Tibial artery (tissue), 4 donors: Measurements from ENCODE around the gene BMPR1B.

Experiments used
- DNase-seq, 2 donors: peaks; one replicate each; pipeline ENCODE4 v3.0.0-alpha.2; 2019
- H3K27ac ChIP-seq, 2 donors: fragments of 200-600 bp; sonication (generic) in 1 of 2; 1 replicate in 1 of 2; 2 replicates in 1 of 2; pipeline ENCODE4 v1.5.1; 2018 to 2019; ENCODE audit warnings: mild to moderate bottlenecking in 1 of 2
- H3K27me3 ChIP-seq, 2 donors: fragments of 200-600 bp; sonication (generic) in 1 of 2; one replicate each; pipeline versions ENCODE4 v1.5.1 to v1.6.0; 2016 to 2019
- H3K36me3 ChIP-seq, 3 donors: fragments of 200-600 bp; sonication (generic) in 2 of 3; one replicate each; pipeline ENCODE4 v1.5.1; 2016 to 2019; ENCODE audit warnings: mild to moderate bottlenecking in 2 of 3
- H3K4me1 ChIP-seq, 4 donors: fragments of 200-600 bp; sonication (generic) in 2 of 4; 1 replicate in 3 of 4; 2 replicates in 1 of 4; pipeline ENCODE4 v1.5.1; 2016 to 2019
- H3K4me3 ChIP-seq, 2 donors: fragments of 200-600 bp; sonication (generic) in 1 of 2; 1 replicate in 1 of 2; 2 replicates in 1 of 2; pipeline ENCODE4 v1.5.1; 2018 to 2019; ENCODE audit warnings: mild to moderate bottlenecking in 2 of 2
- H3K9me3 ChIP-seq, 3 donors: fragments of 200-600 bp; sonication (generic) in 1 of 3; one replicate each; pipeline ENCODE4 v1.5.1; 2016 to 2019
- CTCF ChIP-seq, 2 experiments: fragments of 200-600 bp in 1 of 2; fragments of 450-650 bp in 1 of 2; IDR thresholded peaks; one replicate each; pipeline ENCODE4 v1.5.1; 2017 to 2019; ENCODE audit warnings: antibody characterized with exemption in 2 of 2, mild to moderate bottlenecking in 1 of 2, moderate library complexity in 1 of 2
- intact Hi-C: fragments of 100-400 bp; cut with DNase I; formaldehyde crosslinking; loops from one replicate; pipeline ENCODE4 v1.15.0; 2023; ENCODE audit warnings: low total_unique reads

The BMPR1B gene

GRCh38 chr4:95181243-95181995 is 423.7 kb downstream of the BMPR1B start:
- DNase-seq: no peak
- no peak overlapping the region for H3K4me3 ChIP-seq
- peaks cover 23 to 55% (median 29%) of the 10 kb centered on the region in 3 donors for H3K36me3 ChIP-seq
- no peak overlapping the region for H3K27ac ChIP-seq
- TF ChIP-seq CTCF (IDR thresholded peaks at IDR 0.05): no peak
- H3K9me3 ChIP-seq: peaks cover 0 to 6% (median 0%) of the 10 kb centered on the region in 3 donors
- no peaks in the 10 kb centered on the region for H3K27me3 ChIP-seq
- intact Hi-C loops: no loop called here
- H3K4me1 ChIP-seq: no peaks in the 10 kb centered on the region

- peaks cover 23 to 51% (median 29%) of the 10 kb centered on the region in 3 donors for H3K36me3 ChIP-seq
Measured at GRCh38 chr4:95181996-95182306, 424.2 kb downstream of the BMPR1B start.

DNA sequence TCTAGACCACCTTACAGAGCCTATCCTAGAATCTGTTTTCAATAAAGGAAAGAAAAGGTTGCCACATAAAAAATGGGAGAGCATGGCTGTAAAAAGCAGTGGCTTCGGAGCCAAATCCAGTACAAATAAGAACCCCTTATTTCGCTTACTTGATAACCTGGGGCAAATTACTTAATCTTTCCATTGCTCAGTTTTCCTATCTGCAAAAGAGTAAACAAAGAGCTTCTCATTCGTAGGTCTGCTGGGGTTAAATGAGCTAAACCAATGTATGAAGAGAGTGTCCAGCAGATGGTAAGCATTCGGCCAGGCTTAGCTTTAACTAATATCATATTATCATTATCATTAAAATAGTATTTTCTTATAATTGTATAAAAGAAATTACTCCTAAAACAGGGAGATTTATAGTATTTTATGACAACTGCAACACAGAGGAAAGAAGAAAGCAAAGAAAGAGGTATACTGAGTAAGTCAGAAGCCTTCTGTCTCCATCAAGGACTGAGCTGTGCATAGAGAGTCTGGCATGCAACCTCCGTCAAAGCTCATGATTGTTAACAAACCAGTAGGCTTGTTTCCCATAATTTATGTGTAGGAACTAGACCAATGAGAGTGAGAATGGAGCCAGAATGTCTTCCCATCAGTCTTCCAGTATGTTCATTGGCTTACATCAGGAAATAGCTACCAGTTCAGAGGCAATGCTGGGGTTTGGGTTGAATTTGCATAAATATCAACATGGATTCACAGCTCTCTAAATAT is 426.1 kb downstream of the BMPR1B start:
- intact Hi-C loops: no loop called here
- Histone ChIP-seq H3K27me3 (no peaks in the 10 kb centered on the region), H3K4me1 (no peaks in the 10 kb centered on the region), H3K36me3 (peaks cover 11 to 38% (median 18%) of the 10 kb centered on the region in 3 donors), H3K9me3 (no peaks in the 10 kb centered on the region), H3K4me3 (no peak overlapping the region), H3K27ac (no peak overlapping the region)
- DNase-seq: no peak
- TF ChIP-seq CTCF (IDR thresholded peaks at IDR 0.05): no peak

More at GRCh38 chr4:95181996-95182306, 424.2 kb downstream of the BMPR1B start:
- no peak overlapping the region for H3K27ac ChIP-seq
- peaks cover 0 to 4% (median 0%) of the 10 kb centered on the region in 3 donors for H3K9me3 ChIP-seq
- no peak overlapping the region for H3K4me3 ChIP-seq
- intact Hi-C loops: no loop called here
- H3K27me3 ChIP-seq: no peaks in the 10 kb centered on the region
- no peak for DNase-seq
- no peak for TF ChIP-seq CTCF (IDR thresholded peaks at IDR 0.05)
- no peaks in the 10 kb centered on the region for H3K4me1 ChIP-seq

DNA sequence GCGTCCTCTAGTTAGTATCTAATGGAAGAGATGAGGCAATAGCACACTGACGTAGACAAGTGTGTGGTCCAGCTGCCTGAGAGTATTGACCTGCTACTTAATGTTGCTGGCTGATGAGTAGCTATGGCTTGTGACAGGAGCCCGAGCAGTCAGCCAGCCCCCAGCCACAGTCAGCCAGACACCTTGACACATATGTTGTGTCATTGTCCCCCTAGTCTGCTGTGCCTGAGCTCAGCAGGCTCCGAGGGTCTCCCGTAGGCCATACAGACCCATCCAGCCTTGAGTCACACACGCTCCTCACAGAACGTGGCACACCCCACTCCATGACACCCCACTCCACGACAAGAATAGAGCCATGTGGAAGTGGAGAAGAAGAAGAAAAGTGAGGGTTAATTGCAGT is 428.9 kb downstream of the BMPR1B start:
- TF ChIP-seq CTCF (IDR thresholded peaks at IDR 0.05): no peak
- Histone ChIP-seq H3K9me3 (no peaks in the 10 kb centered on the region), H3K4me3 (no peak overlapping the region), H3K27me3 (no peaks in the 10 kb centered on the region), H3K4me1 (no peaks in the 10 kb centered on the region), H3K36me3 (peaks cover 3 to 25% (median 6%) of the 10 kb centered on the region in 3 donors), H3K27ac (no peak overlapping the region)
- DNase-seq: no peak
- intact Hi-C loops: no loop called here

DNA sequence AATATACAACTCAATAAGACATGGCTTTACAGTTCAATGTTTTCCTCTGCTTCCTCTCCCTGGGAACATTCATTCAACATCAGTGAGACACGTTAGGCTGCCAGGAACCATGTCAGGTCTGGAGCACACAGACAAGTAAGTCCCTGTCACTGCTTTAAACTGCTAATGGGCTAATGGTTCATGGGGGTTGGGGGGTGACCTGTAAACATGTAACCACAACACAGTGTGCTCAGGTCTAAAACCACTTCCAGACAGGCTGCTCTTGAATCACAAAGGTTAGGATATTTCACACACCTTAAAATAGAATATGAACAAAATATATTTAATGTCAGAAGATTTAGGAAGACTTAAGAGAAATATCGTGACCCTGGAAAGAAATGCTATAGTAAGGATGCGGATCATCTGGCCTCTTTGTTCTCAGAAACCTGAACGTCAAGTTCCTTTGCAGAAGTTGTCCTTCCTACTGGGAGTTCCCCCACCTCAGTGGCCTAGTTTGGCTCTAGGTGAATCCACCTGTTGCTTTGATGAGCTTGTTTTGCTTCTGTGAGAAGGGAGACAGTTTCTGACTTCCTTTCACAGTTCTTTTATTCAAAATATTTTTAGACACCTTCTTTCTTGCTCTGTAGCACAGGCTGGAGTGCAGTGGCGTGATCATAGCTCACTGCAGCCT is 431.1 kb downstream of the BMPR1B start:
- Histone ChIP-seq H3K9me3 (no peaks in the 10 kb centered on the region), H3K4me1 (no peaks in the 10 kb centered on the region), H3K36me3 (peaks cover 0 to 16% (median 0%) of the 10 kb centered on the region in 3 donors), H3K27me3 (no peaks in the 10 kb centered on the region), H3K27ac (no peak overlapping the region), H3K4me3 (no peak overlapping the region)
- DNase-seq: no peak
- TF ChIP-seq CTCF (IDR thresholded peaks at IDR 0.05): no peak
- intact Hi-C loops: no loop called here
